ENCODE measurements around the gene UHRF1.

UHRF1 gene

DNA sequence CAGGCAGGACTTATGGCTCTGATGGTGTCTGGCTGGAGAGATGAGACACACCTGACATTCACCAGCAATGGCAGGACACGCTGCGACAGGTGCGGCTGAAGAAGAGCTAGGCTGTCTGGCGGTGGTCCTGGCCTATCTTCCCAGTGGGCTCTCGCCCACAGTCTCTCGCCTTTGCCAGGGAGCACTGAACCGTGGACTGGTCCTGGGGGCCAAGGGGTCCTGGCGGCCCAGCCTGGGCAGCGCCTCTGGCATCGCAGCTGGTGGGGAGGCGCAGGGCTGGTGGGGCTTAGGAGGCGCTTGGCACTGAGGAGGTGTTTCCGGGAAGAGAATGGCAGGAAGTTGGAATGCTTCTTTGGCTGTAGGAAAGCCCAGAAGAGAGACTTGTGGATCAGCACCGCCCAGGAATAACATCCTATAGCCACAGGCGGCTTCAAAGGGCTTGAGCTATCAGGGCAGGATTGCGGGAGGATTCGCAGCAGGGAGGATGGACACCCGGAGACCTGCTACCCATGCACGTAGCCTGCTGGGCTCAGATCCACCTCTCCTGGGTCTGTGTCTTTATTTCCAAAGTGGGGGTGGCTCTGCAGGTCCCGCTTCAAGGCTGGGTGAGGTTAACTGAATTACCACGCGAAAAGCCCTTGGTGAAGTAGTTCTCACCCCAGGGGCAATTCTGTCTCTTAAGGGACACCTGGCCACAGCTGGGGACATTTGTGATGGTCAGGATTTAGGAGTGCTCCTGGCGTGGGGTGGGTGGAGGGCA lies 74.2 kb downstream of the UHRF1 start:
- no peak overlapping the region for H3K4me3 ChIP-seq (ENCODE audit: low read depth, low read length)
- TF ChIP-seq, protein P1, sequence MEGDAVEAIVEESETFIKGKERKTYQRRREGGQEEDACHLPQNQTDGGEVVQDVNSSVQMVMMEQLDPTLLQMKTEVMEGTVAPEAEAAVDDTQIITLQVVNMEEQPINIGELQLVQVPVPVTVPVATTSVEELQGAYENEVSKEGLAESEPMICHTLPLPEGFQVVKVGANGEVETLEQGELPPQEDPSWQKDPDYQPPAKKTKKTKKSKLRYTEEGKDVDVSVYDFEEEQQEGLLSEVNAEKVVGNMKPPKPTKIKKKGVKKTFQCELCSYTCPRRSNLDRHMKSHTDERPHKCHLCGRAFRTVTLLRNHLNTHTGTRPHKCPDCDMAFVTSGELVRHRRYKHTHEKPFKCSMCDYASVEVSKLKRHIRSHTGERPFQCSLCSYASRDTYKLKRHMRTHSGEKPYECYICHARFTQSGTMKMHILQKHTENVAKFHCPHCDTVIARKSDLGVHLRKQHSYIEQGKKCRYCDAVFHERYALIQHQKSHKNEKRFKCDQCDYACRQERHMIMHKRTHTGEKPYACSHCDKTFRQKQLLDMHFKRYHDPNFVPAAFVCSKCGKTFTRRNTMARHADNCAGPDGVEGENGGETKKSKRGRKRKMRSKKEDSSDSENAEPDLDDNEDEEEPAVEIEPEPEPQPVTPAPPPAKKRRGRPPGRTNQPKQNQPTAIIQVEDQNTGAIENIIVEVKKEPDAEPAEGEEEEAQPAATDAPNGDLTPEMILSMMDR (IDR thresholded peaks at IDR 0.05; ENCODE audit: low read depth, low read length, missing control alignments) = no peak
- no peak for DNase-seq (ENCODE audit: low read depth)

DNA sequence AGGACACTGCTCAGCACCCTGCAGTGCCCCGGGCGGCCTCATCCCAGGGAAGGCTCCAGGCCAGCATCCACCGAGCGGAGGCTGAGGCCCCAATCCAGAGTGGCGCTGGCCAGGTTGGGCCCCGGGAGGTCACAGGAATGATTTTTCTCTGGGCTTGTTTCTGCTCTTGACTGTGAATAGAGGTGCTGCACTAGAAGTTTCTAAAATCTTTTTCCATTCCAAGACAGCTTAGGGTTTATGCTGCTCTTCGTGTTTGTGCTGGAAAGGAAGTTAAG lies 74.7 kb downstream of the UHRF1 start:
- H3K4me3 ChIP-seq (ENCODE audit: low read depth, low read length) = no peak overlapping the region
- TF ChIP-seq, protein P1 (IDR thresholded peaks at IDR 0.05; ENCODE audit: low read depth, low read length, missing control alignments) = no peak
- no peak for DNase-seq (ENCODE audit: low read depth)

DNA sequence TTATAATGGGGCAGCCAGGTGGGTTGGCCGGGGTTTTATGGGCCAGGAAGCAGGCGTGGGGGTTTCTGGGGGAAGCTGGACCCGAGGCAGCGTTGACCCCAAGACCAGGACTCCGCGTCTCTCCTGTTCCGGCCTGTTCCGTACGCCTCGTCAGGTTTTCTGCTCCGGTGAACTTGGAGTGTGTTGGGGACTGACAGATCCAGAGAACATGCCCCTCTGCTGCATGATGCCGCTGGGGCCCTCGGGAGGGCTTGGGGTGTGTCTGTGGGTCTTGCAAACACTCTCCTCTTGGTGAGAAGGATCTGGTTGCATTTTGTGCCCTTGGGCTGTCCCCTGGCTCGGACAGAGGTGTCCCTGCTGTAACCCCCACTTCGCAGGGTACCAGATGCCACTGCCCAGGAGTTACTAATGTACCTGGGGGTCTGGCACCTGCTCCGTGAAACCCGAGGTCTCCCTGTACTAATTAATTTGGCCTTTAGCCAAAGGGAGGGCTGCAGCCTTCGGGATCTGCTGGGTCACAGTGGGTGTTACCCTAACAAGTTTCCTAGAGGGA lies 75.2 kb downstream of the UHRF1 start:
- TF ChIP-seq, protein P1 (IDR thresholded peaks at IDR 0.05; ENCODE audit: low read depth, low read length, missing control alignments) = no peak
- no peak for DNase-seq (ENCODE audit: low read depth)
- no peak overlapping the region for H3K4me3 ChIP-seq (ENCODE audit: low read depth, low read length)

DNA sequence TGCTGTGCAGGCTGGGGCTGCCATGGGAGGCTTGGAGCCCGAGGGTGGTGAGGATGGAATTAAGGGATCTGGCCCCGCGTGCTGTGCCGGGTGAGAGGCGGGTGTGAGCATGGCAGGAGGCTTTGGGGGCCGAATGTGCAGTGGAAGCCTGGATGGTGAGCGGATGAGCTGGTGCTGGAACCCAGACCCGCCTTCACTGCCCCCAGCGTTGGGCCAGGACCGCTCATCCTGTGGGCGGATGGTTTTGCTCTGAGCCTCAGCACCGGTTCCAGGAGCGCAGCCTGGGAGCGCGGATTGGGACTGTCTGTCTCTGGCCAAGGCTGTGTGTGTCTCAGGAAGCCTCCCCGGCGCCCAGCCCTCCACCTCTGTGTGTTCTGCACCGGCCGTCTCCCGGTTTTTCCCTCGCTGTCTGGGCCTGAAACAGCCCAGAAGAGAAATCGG lies 76.3 kb downstream of the UHRF1 start:
- TF ChIP-seq, protein P1 (IDR thresholded peaks at IDR 0.05; ENCODE audit: low read depth, low read length, missing control alignments) = no peak
- no peak overlapping the region for H3K4me3 ChIP-seq (ENCODE audit: low read depth, low read length)
- DNase-seq (ENCODE audit: low read depth) = no peak

DNA sequence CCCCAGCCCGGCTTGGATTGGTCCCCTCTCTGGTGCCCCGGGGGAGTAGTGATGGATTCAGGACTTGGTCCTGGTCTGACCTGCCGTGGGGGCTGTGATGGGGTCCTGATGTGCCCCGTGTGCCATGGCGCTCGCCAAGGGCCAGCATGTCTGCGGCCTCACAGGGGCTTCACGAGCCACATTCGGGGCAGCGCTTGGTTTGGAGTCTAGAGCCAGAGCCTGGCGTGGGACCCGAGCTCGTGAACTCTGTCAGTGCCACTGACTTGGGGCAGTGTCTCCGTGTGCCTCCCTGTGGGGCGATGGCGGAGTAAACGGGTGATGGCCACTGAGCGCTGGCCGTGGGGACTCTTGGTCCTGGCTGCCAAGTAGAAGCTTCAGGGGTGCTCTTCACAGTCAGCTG lies 76.8 kb downstream of the UHRF1 start:
- DNase-seq (ENCODE audit: low read depth) = no peak
- TF ChIP-seq, protein P1 (IDR thresholded peaks at IDR 0.05; ENCODE audit: low read depth, low read length, missing control alignments) = no peak
- H3K4me3 ChIP-seq (ENCODE audit: low read depth, low read length) = no peak overlapping the region

DNA sequence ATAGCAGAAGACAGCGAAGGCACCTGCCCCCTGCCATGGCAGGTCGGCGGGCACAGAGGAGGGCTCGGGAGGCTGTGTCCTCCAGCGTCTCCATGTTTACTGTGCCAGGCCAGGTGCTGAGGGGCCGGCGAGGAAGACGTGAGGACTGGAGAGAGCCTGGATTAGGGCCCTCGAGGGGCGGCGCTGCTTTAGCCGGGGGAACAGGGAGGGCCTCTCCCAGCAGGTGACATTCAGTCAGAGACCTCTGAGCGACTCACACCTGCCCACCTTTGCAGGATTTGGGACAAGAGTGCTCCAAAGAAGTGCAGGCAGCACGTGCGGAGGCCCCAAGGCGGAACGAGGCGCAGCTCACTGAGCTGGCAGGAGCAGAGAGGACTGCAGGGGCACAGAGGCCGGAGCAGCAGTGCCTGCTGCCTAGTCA lies 77.2 kb downstream of the UHRF1 start:
- TF ChIP-seq, protein P1 (IDR thresholded peaks at IDR 0.05; ENCODE audit: low read depth, low read length, missing control alignments) = no peak
- no peak for DNase-seq (ENCODE audit: low read depth)
- no peak overlapping the region for H3K4me3 ChIP-seq (ENCODE audit: low read depth, low read length)

DNA sequence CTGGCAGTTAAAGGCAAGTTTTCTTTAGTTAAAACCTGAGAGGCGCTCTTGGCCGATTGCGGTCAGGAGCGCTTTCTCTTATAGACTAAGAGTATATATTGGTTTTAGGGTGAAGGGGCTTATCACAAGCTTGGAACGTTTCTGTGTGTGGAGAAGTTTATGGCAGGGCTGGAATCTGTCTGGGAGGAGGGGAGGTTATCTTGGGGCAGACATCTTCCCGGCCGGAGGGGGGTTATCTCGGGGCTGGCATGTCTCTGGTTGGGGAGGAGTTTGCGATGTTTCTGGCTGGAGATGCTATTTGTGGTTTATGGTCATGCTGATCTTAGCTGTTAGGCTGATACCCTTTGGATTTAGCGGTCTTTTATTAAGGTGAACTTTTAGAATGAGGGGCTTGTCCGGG lies 78.0 kb downstream of the UHRF1 start:
- no peak for DNase-seq (ENCODE audit: low read depth)
- TF ChIP-seq, protein P1 (IDR thresholded peaks at IDR 0.05; ENCODE audit: low read depth, low read length, missing control alignments) = no peak
- no peak overlapping the region for H3K4me3 ChIP-seq (ENCODE audit: low read depth, low read length)
